ENCODE results near the gene ALS2CL. TPM values are rescaled to one million over a fixed set of nuclear protein-coding genes. Genes with fewer than 3 reads are reported as not detected.
"Not testable (repeated sequence)": the region's sequence is repeated elsewhere in the genome, so short reads cannot be mapped to it uniquely, and the experiment has no call there.

ALS2CL gene, protein sequence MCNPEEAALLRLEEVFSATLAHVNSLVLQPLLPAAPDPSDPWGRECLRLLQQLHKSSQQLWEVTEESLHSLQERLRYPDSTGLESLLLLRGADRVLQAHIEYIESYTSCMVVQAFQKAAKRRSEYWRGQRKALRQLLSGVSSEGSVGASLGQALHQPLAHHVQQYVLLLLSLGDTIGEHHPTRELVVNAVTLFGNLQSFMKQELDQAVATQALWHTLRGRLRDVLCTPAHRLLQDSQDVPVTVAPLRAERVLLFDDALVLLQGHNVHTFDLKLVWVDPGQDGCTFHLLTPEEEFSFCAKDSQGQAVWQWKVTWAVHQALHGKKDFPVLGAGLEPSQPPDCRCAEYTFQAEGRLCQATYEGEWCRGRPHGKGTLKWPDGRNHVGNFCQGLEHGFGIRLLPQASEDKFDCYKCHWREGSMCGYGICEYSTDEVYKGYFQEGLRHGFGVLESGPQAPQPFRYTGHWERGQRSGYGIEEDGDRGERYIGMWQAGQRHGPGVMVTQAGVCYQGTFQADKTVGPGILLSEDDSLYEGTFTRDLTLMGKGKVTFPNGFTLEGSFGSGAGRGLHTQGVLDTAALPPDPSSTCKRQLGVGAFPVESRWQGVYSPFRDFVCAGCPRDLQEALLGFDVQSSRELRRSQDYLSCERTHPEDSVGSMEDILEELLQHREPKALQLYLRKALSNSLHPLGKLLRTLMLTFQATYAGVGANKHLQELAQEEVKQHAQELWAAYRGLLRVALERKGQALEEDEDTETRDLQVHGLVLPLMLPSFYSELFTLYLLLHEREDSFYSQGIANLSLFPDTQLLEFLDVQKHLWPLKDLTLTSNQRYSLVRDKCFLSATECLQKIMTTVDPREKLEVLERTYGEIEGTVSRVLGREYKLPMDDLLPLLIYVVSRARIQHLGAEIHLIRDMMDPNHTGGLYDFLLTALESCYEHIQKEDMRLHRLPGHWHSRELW
- 10 to 100 TPM; 15.5 to 16.6 TPM for total RNA-seq

DNA sequence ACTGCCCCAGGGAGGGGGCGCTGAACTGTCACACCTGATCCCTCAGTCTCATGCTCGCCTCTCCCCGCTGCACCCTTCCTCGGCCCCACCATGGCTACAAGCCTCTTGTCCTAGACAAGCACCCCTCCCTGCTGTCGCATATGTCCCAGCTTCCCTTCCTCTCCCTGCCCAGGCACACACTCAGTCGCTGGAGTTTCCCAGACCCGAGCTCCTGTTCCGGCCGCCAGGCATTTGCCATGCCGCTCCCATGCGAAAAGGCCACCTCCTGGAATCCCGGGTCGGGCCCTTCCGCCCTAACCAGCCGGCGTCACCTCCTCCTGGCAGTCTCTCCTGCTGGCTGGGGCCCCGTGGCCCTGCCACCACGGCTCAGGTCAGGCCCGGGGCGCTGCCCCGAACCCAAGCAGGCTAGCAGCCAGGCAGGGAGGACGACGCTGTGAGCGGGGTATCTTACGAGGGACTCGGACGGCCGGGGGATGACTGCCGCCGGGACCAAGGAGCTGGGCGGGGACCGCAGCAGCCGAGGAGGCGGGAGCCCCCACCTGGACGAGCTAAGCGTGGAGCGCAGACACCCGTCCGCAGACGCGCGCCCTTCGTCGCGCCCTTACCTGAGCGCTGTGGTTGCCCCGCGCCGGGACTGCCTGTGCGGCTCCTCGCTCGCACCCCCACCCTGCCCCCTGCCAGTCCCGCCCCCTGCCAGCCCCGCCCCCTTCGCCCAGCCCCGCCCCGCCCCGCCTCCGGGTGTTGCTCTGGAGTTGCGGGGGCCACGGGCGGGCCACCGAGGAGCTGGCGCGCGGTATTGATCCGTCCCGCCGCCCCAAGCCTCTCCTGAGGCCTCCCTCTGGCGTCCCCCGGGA is at the start of gene ALS2CL:
Gene ALS2CL, minus strand, starts transcription at position 642 of the 854 bp plus-strand sequence. CDS start 4,239 bp downstream, outside the sequence.
- ChIA-PET POLR2A (no interaction called here), CTCF (interaction anchor here (0.6 to 1.3 kb wide), 4 partner anchors 14 to 153 kb away, joined by 3 read pairs; no protein-coding TSS in a partner anchor)
- Mint-ChIP-seq H3K9me3 (no peaks in the 10 kb centered on the region), H3K4me3 (peak within 1 kb of the TSS; percentile 72), H3K4me1 (peaks cover 57% of the 10 kb centered on the region), H3K27ac (peak within 1 kb of the TSS; percentile 87), H3K36me3 (ENCODE audit: low read depth) (no peaks in the 10 kb centered on the region), H3K27me3 (peaks cover 7% of the 10 kb centered on the region)
- peak; percentile 75 for DNase-seq

DNA sequence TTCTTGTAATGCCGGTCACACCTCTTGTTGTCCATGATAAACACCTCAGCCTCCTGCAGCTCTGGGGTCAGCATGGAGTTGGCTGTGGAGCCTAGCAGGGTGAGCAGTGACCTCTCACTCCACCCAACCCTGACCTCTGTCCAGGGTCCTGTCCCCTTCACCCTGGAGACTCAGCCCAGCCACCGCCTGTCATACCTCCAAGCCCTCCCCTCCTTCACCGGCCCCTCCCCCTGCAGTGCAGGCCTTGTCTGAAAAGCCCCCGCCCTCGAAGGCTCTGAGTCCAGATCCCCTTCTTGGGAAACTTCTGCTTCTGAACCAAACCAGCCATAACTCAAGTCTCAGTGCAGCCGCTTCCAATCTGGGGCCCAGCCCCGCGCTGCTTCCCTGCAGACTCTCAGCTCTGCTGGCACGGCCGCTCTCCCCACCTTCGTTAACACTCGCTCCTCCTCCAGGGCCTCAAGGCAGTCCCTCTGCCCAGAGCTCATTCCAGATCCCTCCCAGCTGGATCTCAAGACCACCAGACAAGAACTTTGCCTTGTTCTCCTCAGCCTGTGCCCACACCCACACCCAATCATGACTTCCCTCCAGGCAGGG is 49.6 kb upstream of the ALS2CL start:
- no peaks in the 10 kb centered on the region for H3K9me3 Mint-ChIP-seq
- CTCF ChIA-PET, result no interaction called here
- no peak for DNase-seq
- no peak overlapping the region for H3K4me3 Mint-ChIP-seq
- H3K27me3 Mint-ChIP-seq, result peaks cover 13% of the 10 kb centered on the region
- H3K4me1 Mint-ChIP-seq, result no peaks in the 10 kb centered on the region
- no peaks in the 10 kb centered on the region for H3K36me3 Mint-ChIP-seq (ENCODE audit: low read depth)
- H3K27ac Mint-ChIP-seq, result no peak overlapping the region
- POLR2A ChIA-PET, result no interaction called here

DNA sequence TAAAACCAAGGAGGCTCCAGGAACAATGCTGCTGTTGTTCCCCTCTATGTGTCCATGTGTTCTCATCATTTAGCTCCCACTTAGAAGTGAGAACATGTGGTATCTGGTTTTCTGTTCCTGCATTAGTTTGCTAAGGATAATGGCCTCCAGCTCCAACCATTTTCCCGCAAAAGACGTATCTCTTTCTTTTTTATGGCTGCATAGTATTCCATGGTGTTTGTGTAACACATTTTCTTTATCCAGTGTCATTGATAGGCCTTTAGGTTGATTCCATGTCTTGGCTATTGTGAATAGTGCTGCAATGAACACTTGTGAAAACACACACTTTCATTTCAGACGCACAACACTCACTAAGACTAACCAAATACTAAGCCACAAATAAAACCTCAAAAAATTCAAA is 46.1 kb upstream of the ALS2CL start:
- DNase-seq; CTCF ChIA-PET; H3K4me3 Mint-ChIP-seq; H3K36me3 Mint-ChIP-seq (ENCODE audit: low read depth); H3K9me3 Mint-ChIP-seq; H3K27ac Mint-ChIP-seq; H3K4me1 Mint-ChIP-seq; POLR2A ChIA-PET: not testable (repeated sequence)
- H3K27me3 Mint-ChIP-seq, result peaks cover 17% of the 10 kb centered on the region

DNA sequence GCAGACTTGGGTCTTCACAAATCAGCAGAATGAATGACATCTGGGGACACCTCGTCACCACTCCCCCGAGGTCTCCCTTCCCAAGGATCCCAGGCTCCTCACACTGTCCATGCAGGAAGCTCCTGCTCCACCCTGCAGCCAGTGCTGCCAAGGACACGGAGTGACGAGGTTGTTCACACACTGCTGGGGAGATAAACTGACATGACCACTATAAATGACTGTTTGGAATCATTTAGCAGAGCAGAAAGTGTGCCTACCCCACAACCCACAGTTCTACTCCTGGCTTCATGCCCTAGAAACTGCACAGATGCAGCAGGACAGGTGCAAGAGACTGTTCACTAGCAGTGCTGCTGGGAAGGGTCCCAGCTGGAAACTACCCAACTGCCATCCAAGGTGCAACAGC is 43.9 kb upstream of the ALS2CL start:
- Mint-ChIP-seq H3K4me1 (no peaks in the 10 kb centered on the region), H3K27me3 (peaks cover 17% of the 10 kb centered on the region), H3K9me3 (no peaks in the 10 kb centered on the region), H3K4me3 (no peak overlapping the region), H3K36me3 (ENCODE audit: low read depth) (no peaks in the 10 kb centered on the region), H3K27ac (no peak overlapping the region)
- ChIA-PET CTCF (no interaction called here), POLR2A (no interaction called here)
- DNase-seq, result no peak

DNA sequence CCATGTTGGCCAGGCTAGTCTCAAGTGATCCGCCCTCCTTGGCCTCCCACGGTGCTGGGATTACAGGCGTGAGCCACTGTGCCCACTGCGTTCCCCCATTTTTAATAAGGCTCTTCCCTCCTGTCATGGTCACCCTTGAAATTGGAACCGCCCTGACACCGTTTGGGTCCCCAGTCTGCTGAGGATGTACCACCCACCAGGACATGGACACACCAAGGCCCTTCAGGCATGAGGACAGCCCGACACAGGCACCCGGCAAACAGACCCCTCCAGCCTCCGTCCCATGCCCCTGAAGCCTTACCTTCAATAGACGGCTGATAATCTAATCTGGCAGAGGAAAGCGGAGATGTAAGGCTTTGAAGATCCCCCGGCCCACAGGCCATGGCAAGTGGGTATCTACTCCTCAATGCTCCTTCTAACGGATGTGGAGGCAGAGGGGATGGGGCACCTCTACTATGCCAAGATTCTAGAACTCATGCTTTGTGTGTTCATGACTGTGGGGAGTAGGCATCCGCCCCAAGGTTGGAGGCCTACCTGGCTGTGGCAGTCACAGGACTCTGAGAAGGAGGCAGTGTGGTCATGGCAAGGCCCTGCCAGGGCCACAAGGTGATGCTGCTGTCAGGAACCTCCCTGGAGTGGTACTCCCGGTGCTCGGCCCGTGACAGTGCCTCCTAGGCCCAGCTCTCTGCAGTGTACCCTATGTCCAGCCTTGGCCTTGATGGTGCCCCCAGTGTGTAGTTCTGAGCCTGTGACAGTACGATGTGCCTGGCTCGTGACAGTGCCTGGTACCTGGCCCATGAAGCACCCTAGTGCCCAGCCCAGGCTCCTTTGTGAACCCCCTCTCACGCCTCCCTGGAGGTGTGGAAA is 42.8 kb upstream of the ALS2CL start:
- Mint-ChIP-seq H3K36me3 (ENCODE audit: low read depth) (no peaks in the 10 kb centered on the region), H3K4me1 (no peaks in the 10 kb centered on the region), H3K27ac (no peak overlapping the region), H3K9me3 (no peaks in the 10 kb centered on the region), H3K27me3 (peaks cover 17% of the 10 kb centered on the region), H3K4me3 (no peak overlapping the region)
- DNase-seq, result no peak
- ChIA-PET CTCF (no interaction called here), POLR2A (no interaction called here)

DNA sequence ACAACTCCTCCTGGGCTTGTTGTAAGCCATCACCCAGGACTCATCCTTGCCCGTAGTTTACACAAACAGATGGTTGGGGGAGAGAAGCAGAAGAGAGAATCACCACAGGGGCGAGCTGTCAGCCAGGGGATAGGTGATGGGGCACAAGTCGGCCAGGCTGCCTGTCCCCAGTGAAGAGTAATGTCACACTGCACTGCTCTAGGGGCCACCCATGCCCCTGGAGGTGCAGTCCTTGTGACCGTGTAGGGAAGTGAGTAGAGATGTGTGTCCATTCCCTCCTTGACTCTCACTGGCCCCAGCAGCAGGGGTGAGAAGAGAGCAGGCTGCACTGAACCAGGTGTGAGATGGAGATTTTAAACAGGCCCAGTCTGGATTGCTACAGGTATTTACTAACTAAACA is 41.3 kb upstream of the ALS2CL start:
- DNase-seq, result no peak
- peaks cover 20% of the 10 kb centered on the region for H3K27me3 Mint-ChIP-seq
- POLR2A ChIA-PET, result no interaction called here
- CTCF ChIA-PET, result interaction anchor here (0.8 kb wide), 1 partner anchor 18 kb away, joined by 3 read pairs; no protein-coding TSS in a partner anchor
- H3K4me3 Mint-ChIP-seq, result no peak overlapping the region
- H3K27ac Mint-ChIP-seq, result no peak overlapping the region
- no peaks in the 10 kb centered on the region for H3K36me3 Mint-ChIP-seq (ENCODE audit: low read depth)
- H3K4me1 Mint-ChIP-seq, result no peaks in the 10 kb centered on the region
- no peaks in the 10 kb centered on the region for H3K9me3 Mint-ChIP-seq

DNA sequence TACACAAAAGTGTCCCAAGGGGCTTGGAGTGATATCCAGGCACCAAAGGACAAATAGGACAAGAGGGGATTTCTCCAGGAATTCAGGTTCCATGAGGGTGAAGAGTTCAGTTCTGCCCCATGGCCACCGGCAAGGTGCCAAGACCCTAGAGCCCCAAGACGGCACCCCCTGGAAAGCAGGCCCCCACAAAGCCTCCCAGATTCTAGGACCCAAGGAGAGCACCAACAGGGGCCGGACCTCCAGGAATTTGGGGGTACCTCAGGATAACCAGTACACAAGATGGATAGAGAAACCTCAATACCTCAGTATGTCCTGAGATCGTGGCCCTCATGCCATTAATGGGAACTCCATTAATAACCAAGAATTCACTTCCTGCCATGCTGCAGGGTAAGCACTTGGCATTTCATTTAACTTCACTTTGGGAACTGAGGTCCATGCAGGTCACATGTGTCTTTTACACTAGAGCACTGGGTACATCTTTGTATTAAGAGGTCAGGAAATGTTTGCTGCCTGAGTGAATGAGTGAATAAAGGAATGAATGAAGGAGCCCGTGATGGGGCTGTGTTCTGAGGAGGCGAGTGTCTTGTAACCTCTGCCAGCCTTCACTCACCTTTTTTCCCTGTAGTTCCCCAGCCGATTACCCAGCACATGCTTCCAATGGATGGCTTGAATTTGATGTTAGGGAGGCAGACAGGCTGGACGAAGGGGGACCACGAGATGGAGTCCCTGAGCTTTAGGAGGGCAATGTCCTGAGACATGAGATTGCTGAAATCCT is 39.7 kb upstream of the ALS2CL start:
- no peak overlapping the region for H3K4me3 Mint-ChIP-seq
- POLR2A ChIA-PET, result no interaction called here
- no peak for DNase-seq
- CTCF ChIA-PET, result no interaction called here
- H3K4me1 Mint-ChIP-seq, result no peaks in the 10 kb centered on the region
- no peak overlapping the region for H3K27ac Mint-ChIP-seq
- H3K36me3 Mint-ChIP-seq (ENCODE audit: low read depth), result no peaks in the 10 kb centered on the region
- peaks cover 20% of the 10 kb centered on the region for H3K27me3 Mint-ChIP-seq
- no peaks in the 10 kb centered on the region for H3K9me3 Mint-ChIP-seq

DNA sequence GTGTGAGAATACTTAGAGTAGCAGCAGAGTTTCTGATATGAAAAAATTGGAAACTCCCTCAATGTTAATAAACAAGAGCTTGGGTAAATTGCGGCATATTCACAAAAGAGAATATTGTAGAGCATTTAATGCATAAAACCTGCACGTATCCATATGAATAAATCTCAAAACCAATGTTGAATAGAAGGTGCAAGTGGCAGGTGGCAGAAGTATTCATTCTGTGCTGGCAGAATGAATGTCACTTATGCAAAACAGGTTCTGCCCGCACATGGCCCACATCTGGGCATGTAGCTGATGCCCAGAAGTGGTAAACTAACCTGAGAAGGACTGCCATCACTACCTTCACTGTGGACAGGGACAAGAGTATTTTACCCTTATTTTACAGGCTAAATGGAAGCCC is 38.3 kb upstream of the ALS2CL start:
- no peaks in the 10 kb centered on the region for H3K9me3 Mint-ChIP-seq
- no peak for DNase-seq
- CTCF ChIA-PET, result no interaction called here

DNA sequence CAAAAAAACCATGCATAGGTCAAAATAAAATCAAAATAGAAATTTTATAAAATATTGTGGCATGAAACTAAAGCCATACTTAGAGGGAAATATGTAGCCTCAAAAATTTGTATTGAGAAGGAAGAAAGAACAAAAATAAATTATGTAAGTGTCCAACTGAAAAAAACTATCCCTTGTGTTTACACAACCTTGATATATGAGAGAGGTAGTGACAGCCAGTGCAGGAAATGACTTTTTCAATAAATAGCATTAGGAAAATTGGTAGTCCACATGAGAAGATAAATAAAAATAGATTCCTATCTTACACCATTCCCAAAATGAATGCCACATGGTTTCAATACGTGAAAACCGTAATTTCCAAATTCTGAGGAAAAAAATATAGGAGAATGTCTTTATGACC is 37.3 kb upstream of the ALS2CL start:
- CTCF ChIA-PET, result no interaction called here
- DNase-seq, result no peak
- POLR2A ChIA-PET, result no interaction called here
- no peak overlapping the region for H3K4me3 Mint-ChIP-seq
- no peak overlapping the region for H3K27ac Mint-ChIP-seq
- no peaks in the 10 kb centered on the region for H3K36me3 Mint-ChIP-seq (ENCODE audit: low read depth)
- no peaks in the 10 kb centered on the region for H3K4me1 Mint-ChIP-seq
- peaks cover 16% of the 10 kb centered on the region for H3K27me3 Mint-ChIP-seq
- H3K9me3 Mint-ChIP-seq, result no peaks in the 10 kb centered on the region

More for the DNA sequence above, 38.3 kb upstream of the ALS2CL start:
- POLR2A ChIA-PET, result no interaction called here
- Mint-ChIP-seq H3K27ac (no peak overlapping the region), H3K4me1 (no peaks in the 10 kb centered on the region), H3K27me3 (peaks cover 16% of the 10 kb centered on the region), H3K36me3 (ENCODE audit: low read depth) (no peaks in the 10 kb centered on the region), H3K4me3 (no peak overlapping the region)

DNA sequence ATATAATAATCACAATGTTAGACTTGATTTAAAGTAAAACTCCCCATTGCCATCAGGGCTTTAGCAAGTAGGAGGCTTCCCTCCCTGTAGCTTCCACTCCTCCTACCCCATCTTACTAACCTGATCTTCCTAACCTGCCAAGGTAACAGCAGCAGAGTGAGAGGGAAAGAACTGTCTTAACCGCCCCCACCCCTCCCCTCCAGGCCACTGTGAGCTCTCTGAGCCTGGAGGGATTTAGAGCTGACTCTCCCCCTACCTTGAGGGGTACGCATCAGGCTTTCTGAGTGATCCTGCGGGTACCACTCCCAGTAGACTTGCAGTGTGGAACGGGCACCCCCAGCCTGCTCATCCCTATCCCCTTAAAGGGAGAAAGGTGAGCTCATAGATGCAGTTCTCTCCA is 35.6 kb upstream of the ALS2CL start:
- H3K4me3 Mint-ChIP-seq, result no peak overlapping the region
- DNase-seq, result no peak
- no peaks in the 10 kb centered on the region for H3K36me3 Mint-ChIP-seq (ENCODE audit: low read depth)
- peaks cover 16% of the 10 kb centered on the region for H3K27me3 Mint-ChIP-seq
- no peak overlapping the region for H3K27ac Mint-ChIP-seq
- H3K9me3 Mint-ChIP-seq, result no peaks in the 10 kb centered on the region
- ChIA-PET POLR2A (interaction anchor here (0.6 kb wide), 1 partner anchor 611 kb away, joined by 3 read pairs; no protein-coding TSS in a partner anchor), CTCF (interaction anchor here (0.6 to 0.8 kb wide), 2 partner anchors 100 to 505 kb away, joined by 3 to 4 read pairs; no protein-coding TSS in a partner anchor)
- H3K4me1 Mint-ChIP-seq, result peaks cover 2% of the 10 kb centered on the region
